Activated T-helper 2 cell treated with anti-CD3 and anti-CD28 coated beads, Interferon-gamma antibody, Interleukin-2, Interleukin-4, amounts not matched to agents 10 μg/mL and 5 μg/mL and 100 μg/mL, durations not matched to agents 14 hours and 24 hours and 36 hours (primary cell): ENCODE results near the gene PDE2A. TPM values are rescaled to one million over a fixed set of nuclear protein-coding genes. Genes with fewer than 3 reads are reported as not detected.

Source experiments
- DNase-seq: peaks from one replicate; pipeline ENCODE4 v3.0.0; 2021; ENCODE audit warnings: low spot score
- H3K27ac Mint-ChIP-seq: one replicate; pipeline ENCODE4 v1.8.0; 2021; ENCODE audit warnings: mixed read lengths
- H3K27me3 Mint-ChIP-seq: one replicate; pipeline ENCODE4 v1.8.0; 2021; ENCODE audit warnings: low read depth, mixed read lengths
- H3K36me3 Mint-ChIP-seq: one replicate; pipeline ENCODE4 v1.8.0; 2021; ENCODE audit warnings: low read depth, mixed read lengths
- H3K4me1 Mint-ChIP-seq: one replicate; pipeline ENCODE4 v1.8.0; 2021; ENCODE audit warnings: low read depth, mixed read lengths
- H3K4me3 Mint-ChIP-seq: one replicate; pipeline ENCODE4 v1.8.0; 2021; ENCODE audit warnings: low read depth, mild to moderate bottlenecking, moderate library complexity, mixed read lengths
- H3K9me3 Mint-ChIP-seq: one replicate; pipeline ENCODE4 v1.8.0; 2021; ENCODE audit warnings: mixed read lengths
- intact Hi-C: fragments of 100-400 bp; cut with micrococcal nuclease; formaldehyde crosslinking; loops from one replicate; pipeline ENCODE4 v1.15.1; 2023
- total RNA-seq: library from RNA; stranded (reverse); gene quantifications from 2 replicates; pipeline ENCODE4 v1.2.3, GENCODE V29; 2022

The PDE2A gene
- 0.44 and 0.62 TPM in 2 replicates for total RNA-seq

DNA sequence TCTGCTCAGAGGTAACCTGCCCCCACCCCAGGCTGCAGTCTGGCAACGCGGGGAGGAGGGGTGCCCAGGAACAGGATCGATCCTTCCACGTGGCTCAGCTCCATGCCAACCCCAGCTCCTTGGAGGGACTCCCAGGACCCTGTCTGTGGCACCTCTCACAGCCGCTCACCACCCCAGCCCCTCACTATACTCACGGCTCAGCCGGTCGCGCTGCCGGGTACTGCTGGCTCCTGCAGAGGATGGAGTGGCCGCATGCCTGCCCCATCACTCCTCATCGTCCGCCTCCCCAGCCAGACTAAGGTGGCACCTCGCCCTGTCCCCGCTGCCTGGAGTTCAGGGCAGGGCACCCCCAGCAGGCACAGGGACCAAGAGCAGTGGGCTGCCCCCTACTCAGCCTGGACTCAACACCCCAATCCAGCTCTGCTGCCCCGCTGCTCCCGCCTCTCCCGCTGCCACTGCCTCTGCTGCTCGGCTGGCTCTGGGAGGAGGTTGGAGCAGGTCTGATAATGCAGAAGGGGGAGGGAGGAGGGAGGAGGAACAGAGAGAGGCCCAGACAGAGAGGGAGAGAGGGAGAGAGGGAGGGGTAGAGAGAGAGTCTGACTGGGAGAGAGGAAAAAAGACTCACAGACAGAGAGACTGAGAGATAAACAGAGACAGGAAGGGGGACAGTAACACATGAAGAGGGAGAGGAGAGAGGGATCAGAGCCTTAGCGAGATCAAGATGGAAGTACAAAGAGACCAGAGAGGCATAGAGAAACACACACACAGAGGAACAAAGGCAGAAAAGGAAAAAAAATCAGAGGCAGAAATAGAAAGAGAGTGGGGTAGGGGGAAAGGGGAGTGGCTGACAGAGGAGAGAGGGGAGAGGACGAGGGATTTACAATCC, at the start of gene PDE2A:
PDE2A (minus strand) TSS at position 480 of the 886 bp plus-strand sequence; CDS start at position 265, 215 bp downstream.
- Mint-ChIP-seq H3K4me3 (no peak within 1 kb of the TSS), H3K27me3 (peaks cover 67% of the 10 kb centered on the region), H3K4me1 (peaks cover 7% of the 10 kb centered on the region), H3K27ac (no peak within 1 kb of the TSS), H3K36me3 (no peaks in the 10 kb centered on the region), H3K9me3 (no peaks in the 10 kb centered on the region)
- intact Hi-C loops = no loop called here
- DNase-seq = no peak

DNA sequence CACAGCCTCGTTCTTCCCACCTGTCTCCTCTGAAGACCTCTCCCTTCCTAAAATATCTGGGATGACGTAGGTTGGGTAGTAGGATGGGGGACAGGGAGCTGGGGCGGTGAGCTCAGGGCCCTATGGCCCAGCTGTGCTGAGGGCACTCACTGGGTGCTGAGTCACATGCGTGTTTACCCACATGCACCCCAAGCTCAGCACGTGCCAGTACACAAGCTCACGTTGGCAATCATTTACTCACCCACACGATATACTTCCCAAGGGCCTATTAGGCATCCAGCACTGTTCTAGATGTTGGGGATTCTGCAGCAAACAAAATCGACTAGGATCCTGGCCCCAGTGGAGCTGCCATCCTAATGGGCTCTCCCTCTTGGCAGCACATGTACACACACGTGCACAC, 49.3 kb upstream of the PDE2A start:
- Mint-ChIP-seq H3K27ac (peak overlapping the region; percentile 64), H3K9me3 (no peaks in the 10 kb centered on the region), H3K4me1 (peaks cover 32% of the 10 kb centered on the region), H3K36me3 (peaks cover 21% of the 10 kb centered on the region), H3K27me3 (no peaks in the 10 kb centered on the region), H3K4me3 (no peak overlapping the region)
- DNase-seq = no peak
- intact Hi-C loops = loop anchor here (10.0 kb wide), 1 partner anchor 421 kb away; the partner anchor contains the start of gene FCHSD2

DNA sequence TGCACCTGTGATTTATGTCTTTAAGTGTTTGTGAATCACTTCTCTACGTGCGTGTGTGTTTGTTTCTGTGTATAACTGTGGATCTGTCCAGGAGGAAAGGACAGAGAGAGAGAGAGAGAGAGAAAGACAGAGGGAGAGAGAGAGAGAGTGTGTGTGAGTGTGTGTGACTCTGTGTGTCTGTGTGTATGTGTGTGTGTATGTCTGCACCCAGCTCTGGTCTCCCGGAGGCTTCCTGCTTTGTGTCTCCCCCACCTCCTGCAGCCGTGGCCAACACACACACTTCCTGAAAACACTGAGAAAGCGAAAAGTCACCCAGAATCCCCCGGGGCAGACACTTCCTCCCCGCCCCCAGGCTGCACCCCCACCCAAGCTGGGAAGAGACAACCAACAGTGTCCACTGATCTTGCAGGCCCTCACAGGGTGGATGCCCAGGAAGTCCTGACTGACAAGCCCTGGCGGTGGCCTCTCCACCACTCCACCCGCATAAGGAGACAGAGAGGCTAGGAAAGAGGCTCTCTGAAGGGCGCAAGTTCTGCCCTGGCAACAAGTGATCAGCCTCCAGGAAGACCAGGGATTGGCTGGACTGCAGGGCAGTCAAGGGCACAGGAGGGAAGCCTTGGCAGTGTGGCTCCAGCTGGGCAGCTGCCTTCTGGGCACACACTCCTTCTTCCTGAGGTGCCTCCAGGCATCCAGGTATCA, 48.0 kb upstream of the PDE2A start:
- peaks cover 21% of the 10 kb centered on the region for H3K36me3 Mint-ChIP-seq
- H3K27ac Mint-ChIP-seq = peak overlapping the region; percentile 86
- no peaks in the 10 kb centered on the region for H3K27me3 Mint-ChIP-seq
- peak overlapping the region; percentile 90 for H3K4me3 Mint-ChIP-seq
- intact Hi-C loops = loop anchor here (1.0 to 10.0 kb wide), 3 partner anchors 14 to 423 kb away; partner anchors contain the start of gene FCHSD2
- DNase-seq = peak; percentile 81
- H3K4me1 Mint-ChIP-seq = peaks cover 32% of the 10 kb centered on the region
- no peaks in the 10 kb centered on the region for H3K9me3 Mint-ChIP-seq

DNA sequence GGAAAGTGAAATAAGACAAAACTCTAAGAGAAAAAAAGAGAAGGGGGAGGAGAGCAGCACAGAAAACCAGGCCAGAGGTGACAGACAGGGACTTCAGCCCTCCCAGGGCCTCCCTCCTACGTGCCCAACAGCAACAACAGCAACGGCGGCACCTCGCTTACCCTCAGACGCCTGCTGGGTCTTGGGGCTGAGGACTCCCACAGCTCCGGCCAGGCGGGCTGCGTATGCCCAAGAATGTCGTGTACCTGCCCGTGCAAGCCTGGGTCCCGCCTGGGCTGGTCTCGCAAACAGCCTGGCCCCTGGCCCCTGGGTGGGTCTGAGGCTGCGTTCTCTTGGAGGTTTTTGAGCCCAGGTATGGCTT, 47.4 kb upstream of the PDE2A start:
- H3K4me1 Mint-ChIP-seq = peaks cover 32% of the 10 kb centered on the region
- H3K27ac Mint-ChIP-seq = peak overlapping the region; percentile 86
- peak overlapping the region; percentile 90 for H3K4me3 Mint-ChIP-seq
- intact Hi-C loops = loop anchor here (1.0 to 10.0 kb wide), 3 partner anchors 15 to 423 kb away; partner anchors contain the start of gene FCHSD2
- no peaks in the 10 kb centered on the region for H3K27me3 Mint-ChIP-seq
- peak; percentile 31 for DNase-seq
- H3K9me3 Mint-ChIP-seq = no peaks in the 10 kb centered on the region
- H3K36me3 Mint-ChIP-seq = peaks cover 21% of the 10 kb centered on the region

DNA sequence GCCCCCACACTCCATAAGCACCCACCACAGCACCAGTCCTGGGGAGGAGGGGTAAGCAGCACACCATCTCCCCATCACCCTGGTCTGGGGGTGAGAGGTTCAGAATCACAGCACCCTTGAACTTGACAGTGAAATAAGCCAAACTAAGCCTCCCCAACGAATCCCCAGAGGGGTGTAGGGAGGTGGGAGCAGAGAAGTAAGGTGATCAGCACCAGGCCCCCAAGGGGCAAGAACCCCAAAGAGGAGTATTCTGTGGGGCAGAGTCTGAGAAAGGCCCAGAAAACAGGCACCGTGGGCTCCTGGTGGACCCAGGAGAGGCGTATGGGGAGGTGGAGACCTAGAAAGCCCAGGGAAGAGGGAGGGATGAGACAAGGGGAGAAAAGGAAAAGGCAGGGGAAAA, 47.1 kb upstream of the PDE2A start:
- no peak for DNase-seq
- H3K9me3 Mint-ChIP-seq = no peaks in the 10 kb centered on the region
- peak overlapping the region; percentile 90 for H3K4me3 Mint-ChIP-seq
- intact Hi-C loops = loop anchor here (10.0 kb wide), 1 partner anchor 424 kb away; the partner anchor contains the start of gene FCHSD2
- no peaks in the 10 kb centered on the region for H3K27me3 Mint-ChIP-seq
- peaks cover 21% of the 10 kb centered on the region for H3K36me3 Mint-ChIP-seq
- peak overlapping the region; percentile 86 for H3K27ac Mint-ChIP-seq
- peaks cover 32% of the 10 kb centered on the region for H3K4me1 Mint-ChIP-seq

DNA sequence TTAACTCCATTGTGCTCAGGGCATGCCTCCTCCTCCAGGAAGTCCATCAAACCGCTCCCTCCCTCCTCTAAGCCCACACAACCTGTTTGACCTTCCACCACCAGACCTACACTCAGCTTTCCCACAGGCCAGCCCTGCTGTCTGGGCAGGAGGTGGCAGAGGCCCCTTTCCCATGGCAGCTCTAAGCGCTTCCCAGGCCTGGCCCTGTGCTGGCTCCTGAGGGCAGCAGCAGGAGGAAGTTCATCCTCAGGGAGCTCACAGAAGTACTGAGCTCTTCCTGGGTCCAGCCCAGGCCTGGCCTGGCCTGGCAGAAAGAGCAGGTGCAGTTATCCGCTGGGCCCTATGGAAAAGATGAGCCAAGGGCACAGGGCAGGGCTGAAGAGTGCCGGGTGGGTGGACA, 46.6 kb upstream of the PDE2A start:
- peaks cover 32% of the 10 kb centered on the region for H3K4me1 Mint-ChIP-seq
- intact Hi-C loops = loop anchor here (10.0 kb wide), 1 partner anchor 424 kb away; the partner anchor contains the start of gene FCHSD2

DNA sequence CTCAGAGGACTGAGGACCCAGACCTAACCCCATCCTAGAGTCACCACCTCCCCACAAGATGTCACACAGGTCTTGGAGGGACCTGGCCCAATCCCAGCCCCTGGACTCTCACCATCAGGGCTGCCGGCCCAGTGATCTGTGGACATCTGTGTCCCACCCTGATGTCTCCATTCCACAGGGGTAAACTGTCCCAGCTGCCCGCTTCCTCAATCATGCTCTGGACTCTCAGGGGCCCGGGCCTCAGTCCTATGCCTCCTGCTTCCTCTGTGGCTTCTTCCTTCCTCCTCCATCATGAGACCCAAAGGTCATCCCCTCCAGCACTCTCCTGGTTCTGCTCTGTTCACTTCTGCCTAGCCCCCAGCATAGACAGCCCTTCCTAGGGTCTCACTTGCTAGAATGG, 45.8 kb upstream of the PDE2A start:
- intact Hi-C loops = loop anchor here (10.0 kb wide), 1 partner anchor 425 kb away; the partner anchor contains the start of gene FCHSD2
- no peaks in the 10 kb centered on the region for H3K27me3 Mint-ChIP-seq
- H3K4me3 Mint-ChIP-seq = peak overlapping the region; percentile 90
- H3K27ac Mint-ChIP-seq = peak overlapping the region; percentile 86
- H3K36me3 Mint-ChIP-seq = peaks cover 18% of the 10 kb centered on the region
- no peak for DNase-seq
- H3K9me3 Mint-ChIP-seq = no peaks in the 10 kb centered on the region
- peaks cover 29% of the 10 kb centered on the region for H3K4me1 Mint-ChIP-seq

More for the DNA sequence above, 46.6 kb upstream of the PDE2A start:
- H3K27me3 Mint-ChIP-seq = no peaks in the 10 kb centered on the region
- no peak for DNase-seq
- H3K36me3 Mint-ChIP-seq = peaks cover 21% of the 10 kb centered on the region
- H3K4me3 Mint-ChIP-seq = peak overlapping the region; percentile 90
- no peaks in the 10 kb centered on the region for H3K9me3 Mint-ChIP-seq
- H3K27ac Mint-ChIP-seq = peak overlapping the region; percentile 86

DNA sequence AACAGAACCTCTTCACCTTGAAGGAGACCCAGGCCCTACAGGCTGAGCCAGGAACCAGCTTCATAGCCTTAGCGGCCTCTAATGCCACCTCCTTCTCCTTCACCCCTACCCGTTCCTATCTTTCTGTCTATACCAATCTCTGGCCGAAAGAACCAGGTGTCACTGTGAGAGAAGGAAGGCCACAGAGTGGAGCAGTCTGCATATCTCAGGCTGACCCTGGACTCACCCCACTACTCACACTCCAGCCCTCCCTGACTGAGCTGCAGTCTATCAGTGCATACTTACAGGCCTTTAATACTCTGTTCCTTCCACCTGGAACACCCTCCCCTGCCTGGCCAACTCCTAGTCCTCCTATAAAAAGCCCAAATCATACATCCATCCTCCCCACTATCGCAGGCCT, 45.3 kb upstream of the PDE2A start:
- intact Hi-C loops = no loop called here
- no peaks in the 10 kb centered on the region for H3K9me3 Mint-ChIP-seq
- peaks cover 17% of the 10 kb centered on the region for H3K36me3 Mint-ChIP-seq
- peak overlapping the region; percentile 90 for H3K4me3 Mint-ChIP-seq
- peak overlapping the region; percentile 86 for H3K27ac Mint-ChIP-seq
- no peaks in the 10 kb centered on the region for H3K27me3 Mint-ChIP-seq
- no peak for DNase-seq
- H3K4me1 Mint-ChIP-seq = peaks cover 31% of the 10 kb centered on the region

DNA sequence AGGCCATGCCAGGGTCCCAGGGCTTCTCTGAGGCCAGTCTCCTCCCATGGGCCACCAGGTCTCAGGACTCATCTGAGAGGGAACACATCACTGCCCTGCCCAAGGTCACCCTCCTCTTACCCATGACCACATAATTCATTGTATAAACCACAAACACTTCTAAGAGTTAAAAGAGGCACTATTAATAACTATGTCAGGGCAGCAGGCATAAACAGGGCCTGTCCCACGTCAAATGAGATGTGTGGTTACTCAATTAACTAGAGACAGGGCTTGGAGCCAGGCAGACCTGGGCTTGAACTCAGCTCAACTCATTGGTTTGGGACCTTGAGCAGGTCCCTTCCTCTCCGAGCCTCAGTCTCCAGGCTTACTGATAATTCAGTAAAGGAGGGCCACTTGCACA, 44.9 kb upstream of the PDE2A start:
- DNase-seq = no peak
- H3K36me3 Mint-ChIP-seq = peaks cover 17% of the 10 kb centered on the region
- H3K9me3 Mint-ChIP-seq = no peaks in the 10 kb centered on the region

DNA sequence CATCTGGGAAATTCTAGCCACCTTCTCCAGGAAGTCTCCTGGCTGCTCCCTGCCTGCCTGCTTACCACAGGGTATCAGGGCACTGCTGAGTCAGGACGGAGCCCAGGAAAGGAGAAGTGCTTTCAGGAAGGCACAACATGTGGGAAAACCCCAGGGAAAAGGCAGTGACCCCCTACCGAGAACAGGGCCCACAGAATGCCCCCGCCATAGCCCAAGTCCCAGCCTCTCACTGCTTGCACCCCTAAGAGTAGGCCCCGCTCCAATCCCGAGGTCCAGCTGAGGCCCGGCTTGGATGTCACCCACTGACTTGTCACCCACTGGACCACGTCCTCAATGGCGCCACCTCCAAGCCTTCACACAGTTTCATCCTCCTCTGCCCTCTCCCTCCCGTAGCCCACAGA, 43.9 kb upstream of the PDE2A start:
- Mint-ChIP-seq H3K27me3 (no peaks in the 10 kb centered on the region), H3K4me3 (no peak overlapping the region), H3K9me3 (no peaks in the 10 kb centered on the region), H3K4me1 (peaks cover 25% of the 10 kb centered on the region), H3K27ac (no peak overlapping the region), H3K36me3 (peaks cover 17% of the 10 kb centered on the region)
- no peak for DNase-seq
- intact Hi-C loops = no loop called here

More for the DNA sequence above, 44.9 kb upstream of the PDE2A start:
- Mint-ChIP-seq H3K27ac (no peak overlapping the region), H3K4me3 (peak overlapping the region; percentile 90), H3K27me3 (no peaks in the 10 kb centered on the region), H3K4me1 (peaks cover 31% of the 10 kb centered on the region)
- intact Hi-C loops = no loop called here

DNA sequence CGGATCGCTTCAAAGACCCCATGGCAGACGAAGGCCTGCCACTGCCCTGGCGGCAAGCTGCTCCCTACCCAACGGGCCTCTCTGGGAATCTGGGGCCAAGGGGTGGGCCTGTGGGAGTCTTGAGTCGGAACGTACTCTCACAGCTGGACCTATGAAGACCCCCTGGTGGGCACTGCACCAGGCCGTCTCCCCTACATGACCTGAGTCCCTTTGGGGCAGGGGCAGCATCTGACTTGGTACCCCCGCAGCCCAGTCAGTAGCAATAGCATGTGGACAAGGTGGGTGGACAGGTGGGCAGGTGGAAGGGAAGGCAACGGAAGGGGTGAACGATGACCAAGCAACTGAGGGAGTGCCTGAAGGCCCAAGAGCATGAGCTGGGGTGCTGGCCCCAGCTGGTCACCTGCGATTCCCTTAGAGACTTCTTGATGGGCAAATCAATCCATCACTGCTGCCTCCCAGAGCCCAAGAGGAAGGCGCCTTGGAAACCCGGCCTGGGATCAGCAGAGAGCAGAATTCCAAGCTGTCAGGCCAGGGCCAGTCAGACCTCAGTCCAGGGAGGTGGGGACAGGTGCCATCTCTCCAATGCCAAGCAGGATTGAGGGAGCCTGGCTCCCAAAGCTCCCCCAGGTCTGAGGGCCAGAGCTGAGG, 42.7 kb upstream of the PDE2A start:
- peaks cover 23% of the 10 kb centered on the region for H3K4me1 Mint-ChIP-seq

DNA sequence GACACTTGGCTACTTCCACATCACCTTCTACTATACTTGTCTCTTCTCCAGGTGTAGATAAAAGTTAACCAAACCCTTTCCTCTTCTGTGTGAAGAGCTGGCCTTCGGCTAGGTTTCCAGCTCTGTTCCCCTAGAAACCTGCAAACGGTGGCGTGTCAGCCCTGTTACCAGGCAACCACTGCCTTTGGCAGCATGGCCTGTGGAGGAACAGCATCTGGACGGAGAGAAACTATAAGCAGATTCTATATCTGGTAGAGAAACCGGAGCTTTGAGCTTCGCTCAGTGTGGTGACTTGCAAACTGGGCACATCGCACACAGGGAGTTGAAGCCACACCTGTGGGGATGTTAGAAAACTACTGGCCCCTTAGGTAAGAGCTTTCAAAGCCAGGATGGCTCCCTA, 42.1 kb upstream of the PDE2A start:
- Mint-ChIP-seq H3K36me3 (peaks cover 26% of the 10 kb centered on the region), H3K4me1 (peaks cover 21% of the 10 kb centered on the region), H3K27ac (peak overlapping the region; percentile 28), H3K27me3 (no peaks in the 10 kb centered on the region), H3K4me3 (no peak overlapping the region), H3K9me3 (no peaks in the 10 kb centered on the region)
- no peak for DNase-seq
- intact Hi-C loops = no loop called here

More for the DNA sequence above, 42.7 kb upstream of the PDE2A start:
- H3K36me3 Mint-ChIP-seq = peaks cover 25% of the 10 kb centered on the region
- DNase-seq = no peak
- no peaks in the 10 kb centered on the region for H3K27me3 Mint-ChIP-seq
- intact Hi-C loops = no loop called here
- no peak overlapping the region for H3K27ac Mint-ChIP-seq
- no peaks in the 10 kb centered on the region for H3K9me3 Mint-ChIP-seq
- no peak overlapping the region for H3K4me3 Mint-ChIP-seq
